OCI-LY1 (cell line): Measurements from ENCODE around the gene PDE11A.

Experiments
- CTCF ChIP-seq: fragments of 200-600 bp; sonication (generic), shearing (Covaris generic); IDR thresholded peaks from 2 replicates; pipeline ENCODE4 v1.5.1; 2017; ENCODE audit warnings: mild to moderate bottlenecking, antibody characterized with exemption, low read length, moderate library complexity, mixed read lengths
- EZH2 ChIP-seq: fragments of 200-600 bp; sonication (generic), shearing (Covaris generic); IDR thresholded peaks from 2 replicates; pipeline ENCODE4 v1.8.0; 2017; ENCODE audit warnings: borderline replicate concordance, mixed run types, mild to moderate bottlenecking, antibody characterized with exemption, low read length, moderate library complexity, mixed read lengths

GRCh38 chr2:177612659-177613058 lies 459.9 kb downstream of the PDE11A start:
- no peak for TF ChIP-seq EZH2
- no peak for TF ChIP-seq CTCF
